Stimulated activated CD8-positive, alpha-beta memory T cell treated with anti-CD3 and anti-CD28 coated beads, Interleukin-12 subunit alpha, Interleukin-12 subunit beta, amount 100 ng/mL, for 4 hours (primary cell): ENCODE results near the gene SLC38A9.

ENCODE experiments used
- DNase-seq: peaks from one replicate; pipeline ENCODE4 v3.0.0-alpha.2; 2020; ENCODE audit warnings: low read depth

SLC38A9 gene

GRCh38 chr5:55578771-55579170, 133.4 kb downstream of the SLC38A9 start:
- DNase-seq, result no peak

DNA sequence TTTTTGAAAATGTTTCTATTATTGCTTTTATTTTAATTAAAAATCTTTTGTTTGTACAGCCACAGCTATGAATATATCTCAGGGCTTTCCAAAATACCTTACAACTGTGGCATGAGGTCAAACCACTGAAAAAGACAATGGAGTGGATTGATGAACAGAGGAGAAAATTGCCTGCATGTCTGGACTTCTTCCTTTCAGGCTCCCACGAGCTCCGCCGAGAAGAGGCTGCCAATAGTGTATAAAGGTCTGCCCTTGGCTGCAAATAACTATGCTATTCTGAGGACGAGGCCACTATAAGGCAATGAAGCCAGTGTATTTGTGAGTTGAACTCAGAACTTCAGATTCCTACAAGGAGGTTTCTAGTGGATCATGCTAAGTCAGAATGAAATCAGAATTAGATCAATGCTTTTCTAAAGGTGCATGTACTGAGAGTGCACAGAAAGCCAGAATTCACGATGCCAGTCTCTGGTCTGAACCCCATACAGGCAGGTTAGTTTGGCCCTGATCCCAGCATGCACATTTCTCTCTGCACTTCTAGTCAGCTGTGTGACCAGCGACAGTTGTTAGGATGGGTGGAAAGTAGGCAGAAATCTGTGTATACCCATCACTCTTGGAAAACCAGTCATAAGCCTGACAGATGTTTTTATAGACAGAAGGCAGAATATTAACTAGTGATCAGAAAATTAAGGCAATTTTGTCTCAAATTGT, 134.6 kb downstream of the SLC38A9 start:
- DNase-seq, result no peak

- no peak for DNase-seq
These were observed 135.5 kb downstream of the SLC38A9 start for GRCh38 chr5:55576661-55577060.
